ENCODE measurements around the gene PDGFD. TPM values are rescaled to one million over a fixed set of nuclear protein-coding genes. Genes with fewer than 3 reads are reported as not detected.

Gene PDGFD
- total and polyA plus RNA-seq, 4 experiments from 2014 or later = 0.10 TPM; not detected in 3

DNA sequence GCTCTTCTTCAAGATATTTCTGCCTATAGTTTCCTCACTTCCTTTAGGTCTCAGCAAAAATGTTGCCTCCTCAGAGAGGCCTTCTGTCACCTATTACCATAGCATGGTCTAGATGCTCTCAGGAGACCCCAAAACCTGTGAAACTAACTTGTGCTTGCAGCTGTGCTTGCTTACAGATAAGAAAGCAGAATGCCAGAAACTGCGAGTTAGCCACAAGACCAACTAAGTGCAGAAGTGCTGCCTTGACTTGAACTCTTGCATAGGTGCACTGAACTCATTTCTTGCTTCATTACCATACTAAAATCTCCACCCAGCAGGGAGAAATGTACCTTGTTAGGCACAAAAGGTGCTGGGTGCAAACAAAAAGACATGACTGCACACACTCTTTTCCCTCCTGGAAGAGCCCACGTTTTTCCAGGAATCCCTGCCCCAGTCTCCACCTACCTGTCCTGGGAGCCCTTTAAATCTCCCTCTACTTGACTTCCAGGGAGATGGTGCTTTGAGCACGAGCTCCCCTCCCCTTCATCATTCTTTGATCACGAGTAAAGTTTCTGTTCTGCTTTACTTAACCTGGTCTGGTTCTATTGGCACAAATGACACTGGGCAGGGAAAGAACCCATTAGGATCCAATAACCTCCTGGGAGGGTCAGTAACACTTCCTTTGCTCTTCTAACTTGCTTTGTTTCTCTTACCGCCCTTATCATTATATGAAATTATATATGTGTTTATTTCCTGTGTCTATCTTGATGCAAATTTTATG, 265.2 kb downstream of the PDGFD start:
- DNase-seq = no peak
- Histone ChIP-seq H3K9me3 (ENCODE audit: control insufficient read depth in 1 of 2, low read length in 2 of 2) (no peaks in the 10 kb centered on the region), H3K4me3 (ENCODE audit: low read length in 2 of 2) (no peak overlapping the region), H3K27me3 (ENCODE audit: insufficient read depth, low read length) (no peaks in the 10 kb centered on the region), H3K27ac (ENCODE audit: low read depth, low read length) (no peak overlapping the region), H3K36me3 (ENCODE audit: insufficient read depth, low read length) (no peaks in the 10 kb centered on the region), H3K4me1 (ENCODE audit: insufficient read depth, low read length) (no peaks in the 10 kb centered on the region)
- H3K4me3 Mint-ChIP-seq = no peak overlapping the region
- ChIA-PET POLR2A (ENCODE audit: partially characterized antibody) (no interaction called here), CTCF (ENCODE audit: partially characterized antibody) (no interaction called here)
- intact Hi-C loops (cut with micrococcal nuclease) = no loop called here
- no peak overlapping the region for H3K27ac Mint-ChIP-seq
- no peaks in the 10 kb centered on the region for H3K27me3 Mint-ChIP-seq
- H3K4me1 Mint-ChIP-seq = no peaks in the 10 kb centered on the region
- H3K9me3 Mint-ChIP-seq = peaks cover 0 to 2% (median 0%) of the 10 kb centered on the region in 8 donors
- no peaks in the 10 kb centered on the region for H3K36me3 Mint-ChIP-seq

- H3K27me3 Mint-ChIP-seq = no peaks in the 10 kb centered on the region
- DNase-seq = no peak
Observed at GRCh38 chr11:103898065-103898464, 265.9 kb downstream of the PDGFD start.

DNA sequence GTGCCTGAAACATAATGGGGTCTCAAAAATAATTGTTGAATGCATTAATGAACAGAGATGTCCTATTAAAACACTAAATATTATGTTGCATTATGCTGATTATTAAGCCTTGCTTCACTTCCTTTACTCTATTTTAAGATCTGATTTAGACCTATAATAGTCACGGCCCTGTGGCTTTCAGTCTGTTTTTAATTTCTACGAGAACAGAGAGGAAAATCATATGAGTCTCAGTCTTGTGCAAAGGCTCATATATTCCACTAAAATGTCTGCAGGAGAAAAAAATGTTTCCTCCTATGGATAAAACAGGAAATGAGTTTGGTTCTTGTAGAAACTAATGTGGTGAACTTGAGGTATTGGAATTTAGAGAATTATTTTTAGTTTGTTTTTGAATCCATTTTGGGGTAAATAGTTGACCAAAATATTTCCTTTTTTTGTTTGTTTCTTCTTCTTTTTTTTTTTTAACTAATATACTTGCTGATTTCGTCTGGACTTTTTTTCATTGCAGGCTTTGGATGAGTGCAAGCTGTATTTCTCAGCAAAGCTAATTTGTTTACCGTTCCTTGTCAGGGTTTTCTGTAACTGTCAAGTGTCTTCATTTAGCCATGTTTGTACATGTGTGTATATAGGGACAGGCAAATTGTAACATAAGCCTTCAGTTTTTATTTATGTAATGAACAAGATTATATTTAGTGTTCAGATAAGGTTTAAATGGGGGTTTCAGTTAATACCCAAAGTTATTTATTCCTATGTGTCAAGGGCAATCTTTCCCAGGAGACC, 266.6 kb downstream of the PDGFD start:
- Mint-ChIP-seq H3K27me3 (no peaks in the 10 kb centered on the region), H3K4me3 (no peak overlapping the region), H3K36me3 (no peaks in the 10 kb centered on the region), H3K9me3 (peaks cover 0 to 3% (median 0%) of the 10 kb centered on the region in 8 donors), H3K27ac (no peak overlapping the region), H3K4me1 (no peaks in the 10 kb centered on the region)
- DNase-seq = no peak
- Histone ChIP-seq H3K27ac (ENCODE audit: low read depth, low read length) (no peak overlapping the region), H3K36me3 (ENCODE audit: insufficient read depth, low read length) (no peaks in the 10 kb centered on the region), H3K27me3 (ENCODE audit: insufficient read depth, low read length) (no peaks in the 10 kb centered on the region), H3K4me3 (ENCODE audit: low read length in 2 of 2) (no peak overlapping the region), H3K9me3 (ENCODE audit: control insufficient read depth in 1 of 2, low read length in 2 of 2) (no peaks in the 10 kb centered on the region), H3K4me1 (ENCODE audit: insufficient read depth, low read length) (no peaks in the 10 kb centered on the region)
- intact Hi-C loops (cut with micrococcal nuclease) = no loop called here
- POLR2A ChIA-PET (ENCODE audit: partially characterized antibody) = no interaction called here
- CTCF ChIA-PET (ENCODE audit: partially characterized antibody) = no interaction called here

More at GRCh38 chr11:103898065-103898464, 265.9 kb downstream of the PDGFD start:
- Mint-ChIP-seq H3K36me3 (no peaks in the 10 kb centered on the region), H3K4me3 (no peak overlapping the region), H3K9me3 (peaks cover 0 to 2% (median 0%) of the 10 kb centered on the region in 8 donors), H3K27ac (no peak overlapping the region), H3K4me1 (no peaks in the 10 kb centered on the region)
- H3K9me3 ChIP-seq (ENCODE audit: control insufficient read depth in 1 of 2, low read length in 2 of 2) = no peaks in the 10 kb centered on the region
- intact Hi-C loops (cut with micrococcal nuclease) = no loop called here
- no peak overlapping the region for H3K4me3 ChIP-seq (ENCODE audit: low read length in 2 of 2)
- H3K4me1 ChIP-seq (ENCODE audit: insufficient read depth, low read length) = no peaks in the 10 kb centered on the region
- ChIA-PET POLR2A (ENCODE audit: partially characterized antibody) (no interaction called here), CTCF (ENCODE audit: partially characterized antibody) (no interaction called here)
- H3K36me3 ChIP-seq (ENCODE audit: insufficient read depth, low read length) = no peaks in the 10 kb centered on the region
- no peak overlapping the region for H3K27ac ChIP-seq (ENCODE audit: low read depth, low read length)
- no peaks in the 10 kb centered on the region for H3K27me3 ChIP-seq (ENCODE audit: insufficient read depth, low read length)

GRCh38 chr11:103895106-103895505, 268.8 kb downstream of the PDGFD start:
- no peak for DNase-seq
- Histone ChIP-seq H3K9me3 (ENCODE audit: control insufficient read depth in 1 of 2, low read length in 2 of 2) (no peaks in the 10 kb centered on the region), H3K4me3 (ENCODE audit: low read length in 2 of 2) (no peak overlapping the region), H3K4me1 (ENCODE audit: insufficient read depth, low read length) (no peaks in the 10 kb centered on the region), H3K27ac (ENCODE audit: low read depth, low read length) (no peak overlapping the region), H3K36me3 (ENCODE audit: insufficient read depth, low read length) (no peaks in the 10 kb centered on the region), H3K27me3 (ENCODE audit: insufficient read depth, low read length) (no peaks in the 10 kb centered on the region)
- intact Hi-C loops (cut with micrococcal nuclease) = no loop called here
- Mint-ChIP-seq H3K27ac (no peak overlapping the region), H3K4me1 (no peaks in the 10 kb centered on the region), H3K36me3 (no peaks in the 10 kb centered on the region), H3K4me3 (no peak overlapping the region), H3K27me3 (no peaks in the 10 kb centered on the region), H3K9me3 (peaks cover 0 to 9% (median 6%) of the 10 kb centered on the region in 8 donors)
- CTCF ChIA-PET (ENCODE audit: partially characterized antibody) = no interaction called here
- POLR2A ChIA-PET (ENCODE audit: partially characterized antibody) = no interaction called here

GRCh38 chr11:103894673-103895072, 269.3 kb downstream of the PDGFD start:
- no peaks in the 10 kb centered on the region for H3K9me3 ChIP-seq (ENCODE audit: control insufficient read depth in 1 of 2, low read length in 2 of 2)
- H3K27me3 Mint-ChIP-seq = no peaks in the 10 kb centered on the region
- H3K27me3 ChIP-seq (ENCODE audit: insufficient read depth, low read length) = no peaks in the 10 kb centered on the region
- POLR2A ChIA-PET (ENCODE audit: partially characterized antibody) = no interaction called here
- H3K36me3 ChIP-seq (ENCODE audit: insufficient read depth, low read length) = no peaks in the 10 kb centered on the region
- CTCF ChIA-PET (ENCODE audit: partially characterized antibody) = no interaction called here
- H3K27ac ChIP-seq (ENCODE audit: low read depth, low read length) = no peak overlapping the region
- no peaks in the 10 kb centered on the region for H3K4me1 ChIP-seq (ENCODE audit: insufficient read depth, low read length)
- H3K9me3 Mint-ChIP-seq = peaks cover 0 to 13% (median 6%) of the 10 kb centered on the region in 8 donors
- H3K4me3 Mint-ChIP-seq = no peak overlapping the region
- H3K4me1 Mint-ChIP-seq = no peaks in the 10 kb centered on the region
- H3K36me3 Mint-ChIP-seq = no peaks in the 10 kb centered on the region
- no peak overlapping the region for H3K27ac Mint-ChIP-seq
- DNase-seq = no peak
- no peak overlapping the region for H3K4me3 ChIP-seq (ENCODE audit: low read length in 2 of 2)
- intact Hi-C loops (cut with micrococcal nuclease) = no loop called here

DNA sequence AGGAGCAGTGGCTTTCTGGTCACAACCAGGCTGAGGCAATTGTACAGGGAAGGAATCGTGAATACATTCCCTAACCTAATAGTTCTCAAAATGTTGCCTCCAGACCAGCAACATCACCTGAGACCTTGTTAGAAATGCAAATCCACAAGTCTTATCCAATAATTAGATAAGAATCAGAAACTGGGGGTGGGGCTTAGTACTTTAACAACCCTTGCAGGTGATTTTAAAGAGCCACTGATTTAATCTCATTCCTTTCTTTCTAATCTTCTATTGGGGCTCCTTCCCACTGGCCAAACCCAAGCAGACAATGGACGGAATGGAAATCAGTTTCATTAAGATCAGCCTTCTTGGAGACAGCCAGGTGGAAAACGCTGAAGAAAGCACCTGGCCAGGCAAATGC, 269.9 kb downstream of the PDGFD start:
- no peaks in the 10 kb centered on the region for H3K27me3 ChIP-seq (ENCODE audit: insufficient read depth, low read length)
- H3K27ac ChIP-seq (ENCODE audit: low read depth, low read length) = no peak overlapping the region
- no peaks in the 10 kb centered on the region for H3K9me3 ChIP-seq (ENCODE audit: control insufficient read depth in 1 of 2, low read length in 2 of 2)
- Mint-ChIP-seq H3K4me1 (no peaks in the 10 kb centered on the region), H3K9me3 (peaks cover 3 to 15% (median 6%) of the 10 kb centered on the region in 8 donors), H3K36me3 (no peaks in the 10 kb centered on the region), H3K27ac (no peak overlapping the region), H3K4me3 (no peak overlapping the region), H3K27me3 (no peaks in the 10 kb centered on the region)
- ChIA-PET POLR2A (ENCODE audit: partially characterized antibody) (no interaction called here), CTCF (ENCODE audit: partially characterized antibody) (no interaction called here)
- no peaks in the 10 kb centered on the region for H3K36me3 ChIP-seq (ENCODE audit: insufficient read depth, low read length)
- no peak overlapping the region for H3K4me3 ChIP-seq (ENCODE audit: low read length in 2 of 2)
- no peaks in the 10 kb centered on the region for H3K4me1 ChIP-seq (ENCODE audit: insufficient read depth, low read length)
- intact Hi-C loops (cut with micrococcal nuclease) = no loop called here
- DNase-seq = no peak

DNA sequence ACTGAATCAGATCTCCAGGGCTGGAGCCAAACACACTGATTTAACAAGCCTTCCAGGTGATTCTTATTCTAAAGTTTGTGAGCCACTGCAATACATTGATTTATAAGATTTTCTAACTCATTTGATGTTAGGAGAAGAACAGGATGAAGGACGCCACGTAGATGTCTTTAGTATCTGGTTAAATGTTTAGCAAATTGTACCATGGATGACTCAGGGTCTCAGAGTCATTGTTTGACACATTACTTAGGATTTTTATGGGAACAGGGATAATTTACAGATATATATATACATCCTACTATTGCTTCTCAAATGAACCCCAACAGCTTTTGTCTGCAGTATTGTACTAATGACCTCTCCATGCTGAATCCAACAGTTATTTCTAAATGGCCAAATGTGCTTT, 270.6 kb downstream of the PDGFD start:
- Histone ChIP-seq H3K27ac (ENCODE audit: low read depth, low read length) (no peak overlapping the region), H3K36me3 (ENCODE audit: insufficient read depth, low read length) (no peaks in the 10 kb centered on the region), H3K4me3 (ENCODE audit: low read length in 2 of 2) (no peak overlapping the region), H3K27me3 (ENCODE audit: insufficient read depth, low read length) (no peaks in the 10 kb centered on the region), H3K4me1 (ENCODE audit: insufficient read depth, low read length) (no peaks in the 10 kb centered on the region), H3K9me3 (ENCODE audit: control insufficient read depth in 1 of 2, low read length in 2 of 2) (no peaks in the 10 kb centered on the region)
- Mint-ChIP-seq H3K4me1 (no peaks in the 10 kb centered on the region), H3K27me3 (no peaks in the 10 kb centered on the region), H3K9me3 (peaks cover 3 to 18% (median 6%) of the 10 kb centered on the region in 8 donors), H3K4me3 (no peak overlapping the region), H3K36me3 (no peaks in the 10 kb centered on the region), H3K27ac (no peak overlapping the region)
- ChIA-PET CTCF (ENCODE audit: partially characterized antibody) (no interaction called here), POLR2A (ENCODE audit: partially characterized antibody) (no interaction called here)
- intact Hi-C loops (cut with micrococcal nuclease) = no loop called here
- DNase-seq = no peak

Data from CD4-positive, alpha-beta memory T cell (primary cell).